ENCODE data around the gene IRX4. TPM values are rescaled to one million over a fixed set of nuclear protein-coding genes. Genes with fewer than 3 reads are reported as not detected.

IRX4 gene
- total and polyA plus RNA-seq, 2 donors (not counting 3 experiments of a cell fraction or from before 2014, with no cell fraction given): not detected

- BruUV-seq (replicated peaks): no TSS peak
- Histone ChIP-seq H3K4me2 (ENCODE audit: insufficient read depth, low read length) (no peak overlapping the region), H3K79me2 (ENCODE audit: control insufficient read depth, insufficient read depth, low read length) (no peaks in the 10 kb centered on the region), H3K27ac (ENCODE audit: insufficient read depth, low read depth, low read length) (no peak overlapping the region), H3K4me3 (replicated peaks in 1 of 3; ENCODE audit: insufficient read depth in 1 of 3, low read depth in 1 of 3, low read length in 3 of 3) (no peak overlapping the region), H3K9me3 (replicated peaks; ENCODE audit: control insufficient read depth, insufficient read depth, low read length) (no peaks in the 10 kb centered on the region), H2AFZ (ENCODE audit: low read depth, low read length) (no peak overlapping the region), H3K9me1 (replicated peaks; ENCODE audit: control insufficient read depth, extremely low read depth, insufficient read depth, low read length) (no peaks in the 10 kb centered on the region), H4K20me1 (replicated peaks; ENCODE audit: control insufficient read depth, extremely low read depth, insufficient read depth, low read length) (no peaks in the 10 kb centered on the region), H3K36me3 (ENCODE audit: control insufficient read depth in 2 of 2, extremely low read depth in 1 of 2, insufficient read depth in 2 of 2, low read length in 2 of 2) (no peaks in the 10 kb centered on the region), H3K27me3 (ENCODE audit: control insufficient read depth in 2 of 2, insufficient read depth in 2 of 2, low read length in 2 of 2) (peaks cover 58 to 68% of the 10 kb centered on the region in 2 experiments), H3K4me1 (ENCODE audit: control insufficient read depth, extremely low read depth, insufficient read depth, low read length) (no peaks in the 10 kb centered on the region), H3K9ac (replicated peaks; ENCODE audit: extremely low read depth, insufficient read depth, low read length) (no peak overlapping the region)
- no peak for FAIRE-seq
- DNase-seq (ENCODE audit: low read depth, low spot score): no peak
- TF ChIP-seq EZH2 (IDR thresholded peaks at IDR 0.05; ENCODE audit: borderline replicate concordance, low read depth, low read length, severe bottlenecking) (peak; percentile 55), CTCF (IDR thresholded peaks at IDR 0.05; ENCODE audit: extremely low read depth in 1 of 2, insufficient read depth in 1 of 2, low read depth in 1 of 2, low read length in 2 of 2) (no peak)
- POLR2A ChIA-PET: no interaction called here
- CTCF ChIA-PET: no interaction called here
- intact Hi-C loops (cut with micrococcal nuclease) (no loop called here), dilution Hi-C loops (cut with MboI; ENCODE audit: extremely low pct_ligation_motif_present, low sequenced_read_pairs) (no loop called here)
Observed at GRCh38 chr5:1885868-1886845, 3.4 kb upstream of the IRX4 start.

- no peaks in the 10 kb centered on the region for H3K4me1 ChIP-seq (ENCODE audit: control insufficient read depth, extremely low read depth, insufficient read depth, low read length)
- H3K4me3 ChIP-seq (replicated peaks in 1 of 3; ENCODE audit: insufficient read depth in 1 of 3, low read depth in 1 of 3, low read length in 3 of 3): no peak overlapping the region
- no peaks in the 10 kb centered on the region for H4K20me1 ChIP-seq (replicated peaks; ENCODE audit: control insufficient read depth, extremely low read depth, insufficient read depth, low read length)
- H3K9me3 ChIP-seq (replicated peaks; ENCODE audit: control insufficient read depth, insufficient read depth, low read length): no peaks in the 10 kb centered on the region
- FAIRE-seq: no peak
- no peak overlapping the region for H3K9ac ChIP-seq (replicated peaks; ENCODE audit: extremely low read depth, insufficient read depth, low read length)
- no peak for DNase-seq (ENCODE audit: low read depth, low spot score)
- TF ChIP-seq GATA2 (IDR thresholded peaks at IDR 0.05; ENCODE audit: insufficient read depth, insufficient read length, low read depth, low read length) (no peak), JUN (IDR thresholded peaks at IDR 0.05; ENCODE audit: borderline replicate concordance, insufficient read depth, insufficient read length, low read depth) (no peak), POLR2A (IDR thresholded peaks at IDR 0.05; ENCODE audit: low read depth, low read length) (no peak), POLR2AphosphoS5 (IDR thresholded peaks at IDR 0.05; ENCODE audit: insufficient read depth, low read depth, low read length) (no peak)
- H3K4me2 ChIP-seq (ENCODE audit: insufficient read depth, low read length): no peak overlapping the region
- no peak overlapping the region for H2AFZ ChIP-seq (ENCODE audit: low read depth, low read length)
- intact Hi-C loops (cut with micrococcal nuclease): no loop called here
- ChIA-PET POLR2A (no interaction called here), CTCF (no interaction called here)
- BruUV-seq (replicated peaks): no TSS peak
- peaks cover 63 to 75% of the 10 kb centered on the region in 2 experiments for H3K27me3 ChIP-seq (ENCODE audit: control insufficient read depth in 2 of 2, insufficient read depth in 2 of 2, low read length in 2 of 2)
- no peaks in the 10 kb centered on the region for H3K79me2 ChIP-seq (ENCODE audit: control insufficient read depth, insufficient read depth, low read length)
- H3K9me1 ChIP-seq (replicated peaks; ENCODE audit: control insufficient read depth, extremely low read depth, insufficient read depth, low read length): no peaks in the 10 kb centered on the region
- dilution Hi-C loops (cut with MboI; ENCODE audit: extremely low pct_ligation_motif_present, low sequenced_read_pairs): no loop called here
- no peak overlapping the region for H3K27ac ChIP-seq (ENCODE audit: insufficient read depth, low read depth, low read length)
- no peaks in the 10 kb centered on the region for H3K36me3 ChIP-seq (ENCODE audit: control insufficient read depth in 2 of 2, extremely low read depth in 1 of 2, insufficient read depth in 2 of 2, low read length in 2 of 2)
Observed at GRCh38 chr5:1885404-1885755, 2.7 kb upstream of the IRX4 start.
